Nephron (organoid): ENCODE results near the gene DSCAML1.
A peak's percentile ranks its signal among the peaks of the same experiment; 100 is the strongest.

Source experiments
- H3K27ac Mint-ChIP-seq, 3 experiments: 2 replicates each; pipeline ENCODE4 v1.8.0; 2020; ENCODE audit warnings: mixed read lengths in 3 of 3, mild to moderate bottlenecking in 2 of 3, moderate library complexity in 1 of 3
- H3K27me3 Mint-ChIP-seq: 2 replicates; pipeline ENCODE4 v1.8.0; 2021; ENCODE audit warnings: low read depth, mild to moderate bottlenecking, moderate library complexity, mixed read lengths
- H3K36me3 Mint-ChIP-seq: 2 replicates; pipeline ENCODE4 v1.8.0; 2020; ENCODE audit warnings: low read depth, mixed read lengths
- H3K4me1 Mint-ChIP-seq: 2 replicates; pipeline ENCODE4 v1.8.0; 2020; ENCODE audit warnings: mixed read lengths
- H3K4me3 Mint-ChIP-seq, 3 experiments: 2 replicates each; pipeline ENCODE4 v1.8.0; 2020; ENCODE audit warnings: mild to moderate bottlenecking in 3 of 3, mixed read lengths in 3 of 3, moderate library complexity in 2 of 3
- H3K9me3 Mint-ChIP-seq: 2 replicates; pipeline ENCODE4 v1.8.0; 2020; ENCODE audit warnings: mixed read lengths
- TF ChIP-seq, protein P1 (sequence below), 3 experiments: fragments of 200-600 bp; sonication (generic); IDR thresholded peaks; one replicate each; pipeline ENCODE4 v1.5.0; 2021; ENCODE audit warnings: antibody characterized with exemption in 3 of 3; ENCODE audit not compliant: unreplicated experiment in 3 of 3

DSCAML1 gene

DNA sequence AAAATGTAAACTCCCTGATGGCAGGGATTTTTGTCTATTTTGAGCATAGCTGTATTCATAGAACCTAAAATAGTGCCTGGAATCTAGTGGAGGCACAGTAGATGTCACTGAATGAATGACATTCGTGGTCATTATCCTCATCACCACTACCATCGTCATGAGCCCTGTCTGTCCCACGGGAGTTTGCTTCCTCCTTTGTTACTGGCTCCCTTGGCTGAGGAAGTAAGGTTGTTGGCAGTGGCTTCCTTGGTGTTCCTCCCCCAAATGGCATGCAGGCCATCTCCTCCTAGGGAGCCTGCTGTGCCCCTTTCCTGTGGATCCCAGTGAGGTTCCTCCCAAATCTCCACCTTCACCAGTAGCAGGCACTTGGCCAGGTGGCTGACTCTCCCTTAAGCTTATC, 286.4 kb downstream of the DSCAML1 start:
- H3K27me3 Mint-ChIP-seq, result peaks cover 19% of the 10 kb centered on the region
- no peak overlapping the region for H3K4me3 Mint-ChIP-seq
- TF ChIP-seq, protein P1, sequence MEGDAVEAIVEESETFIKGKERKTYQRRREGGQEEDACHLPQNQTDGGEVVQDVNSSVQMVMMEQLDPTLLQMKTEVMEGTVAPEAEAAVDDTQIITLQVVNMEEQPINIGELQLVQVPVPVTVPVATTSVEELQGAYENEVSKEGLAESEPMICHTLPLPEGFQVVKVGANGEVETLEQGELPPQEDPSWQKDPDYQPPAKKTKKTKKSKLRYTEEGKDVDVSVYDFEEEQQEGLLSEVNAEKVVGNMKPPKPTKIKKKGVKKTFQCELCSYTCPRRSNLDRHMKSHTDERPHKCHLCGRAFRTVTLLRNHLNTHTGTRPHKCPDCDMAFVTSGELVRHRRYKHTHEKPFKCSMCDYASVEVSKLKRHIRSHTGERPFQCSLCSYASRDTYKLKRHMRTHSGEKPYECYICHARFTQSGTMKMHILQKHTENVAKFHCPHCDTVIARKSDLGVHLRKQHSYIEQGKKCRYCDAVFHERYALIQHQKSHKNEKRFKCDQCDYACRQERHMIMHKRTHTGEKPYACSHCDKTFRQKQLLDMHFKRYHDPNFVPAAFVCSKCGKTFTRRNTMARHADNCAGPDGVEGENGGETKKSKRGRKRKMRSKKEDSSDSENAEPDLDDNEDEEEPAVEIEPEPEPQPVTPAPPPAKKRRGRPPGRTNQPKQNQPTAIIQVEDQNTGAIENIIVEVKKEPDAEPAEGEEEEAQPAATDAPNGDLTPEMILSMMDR (IDR thresholded peaks at IDR 0.05; ENCODE audit: unreplicated experiment in 3 of 3), result no peak
- H3K9me3 Mint-ChIP-seq, result no peaks in the 10 kb centered on the region
- H3K27ac Mint-ChIP-seq, result peak overlapping the region in 2 of 3 experiments; percentile 83 to 88
- no peaks in the 10 kb centered on the region for H3K36me3 Mint-ChIP-seq
- H3K4me1 Mint-ChIP-seq, result peaks cover 24% of the 10 kb centered on the region

DNA sequence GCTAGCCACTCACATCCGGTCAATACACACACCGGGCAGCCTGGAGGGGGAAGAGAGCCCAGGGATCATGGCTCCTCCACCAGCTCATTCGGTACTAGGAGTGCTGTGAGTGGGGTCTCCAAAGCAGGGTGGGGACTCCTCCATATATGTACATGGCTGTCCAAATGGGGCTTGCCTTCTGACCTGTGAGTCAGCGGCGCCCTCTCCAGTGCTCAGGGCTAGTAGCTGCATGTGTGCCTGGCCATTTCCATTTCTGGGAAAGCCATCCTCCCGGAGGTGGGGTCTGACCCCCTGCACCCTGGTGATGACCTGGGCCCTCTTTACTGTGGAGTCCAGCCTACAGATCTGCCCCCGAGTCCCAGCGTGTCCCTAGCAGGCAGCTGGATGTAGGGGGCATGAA, 287.5 kb downstream of the DSCAML1 start:
- Mint-ChIP-seq H3K4me1 (peaks cover 24% of the 10 kb centered on the region), H3K36me3 (no peaks in the 10 kb centered on the region), H3K9me3 (no peaks in the 10 kb centered on the region), H3K27ac (no peak overlapping the region), H3K4me3 (no peak overlapping the region), H3K27me3 (peaks cover 19% of the 10 kb centered on the region)
- TF ChIP-seq, protein P1 (IDR thresholded peaks at IDR 0.05; ENCODE audit: unreplicated experiment in 3 of 3), result no peak

DNA sequence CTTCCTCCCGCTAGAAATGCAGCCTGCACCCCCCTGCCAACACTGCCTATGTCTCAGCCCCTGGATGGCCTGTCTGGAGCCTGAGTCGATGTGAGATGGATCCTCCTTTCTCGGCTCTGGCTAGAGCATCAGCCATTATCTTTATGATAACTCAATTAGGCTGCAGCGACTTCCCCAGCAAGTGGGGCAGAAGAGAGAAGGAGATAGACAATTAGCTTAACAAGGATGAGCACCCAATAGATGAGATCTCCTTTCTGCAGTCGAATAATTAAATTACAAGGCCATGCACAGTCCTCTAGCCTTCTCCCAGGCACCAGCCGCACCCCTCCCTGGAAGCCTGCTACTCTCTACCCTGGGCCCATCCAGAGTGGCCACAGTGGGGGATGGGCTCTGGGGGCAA, 290.0 kb downstream of the DSCAML1 start:
- Mint-ChIP-seq H3K27me3 (peaks cover 32% of the 10 kb centered on the region), H3K36me3 (no peaks in the 10 kb centered on the region), H3K27ac (no peak overlapping the region), H3K9me3 (no peaks in the 10 kb centered on the region), H3K4me1 (peaks cover 19% of the 10 kb centered on the region), H3K4me3 (no peak overlapping the region)
- TF ChIP-seq, protein P1 (IDR thresholded peaks at IDR 0.05; ENCODE audit: unreplicated experiment in 3 of 3), result no peak

DNA sequence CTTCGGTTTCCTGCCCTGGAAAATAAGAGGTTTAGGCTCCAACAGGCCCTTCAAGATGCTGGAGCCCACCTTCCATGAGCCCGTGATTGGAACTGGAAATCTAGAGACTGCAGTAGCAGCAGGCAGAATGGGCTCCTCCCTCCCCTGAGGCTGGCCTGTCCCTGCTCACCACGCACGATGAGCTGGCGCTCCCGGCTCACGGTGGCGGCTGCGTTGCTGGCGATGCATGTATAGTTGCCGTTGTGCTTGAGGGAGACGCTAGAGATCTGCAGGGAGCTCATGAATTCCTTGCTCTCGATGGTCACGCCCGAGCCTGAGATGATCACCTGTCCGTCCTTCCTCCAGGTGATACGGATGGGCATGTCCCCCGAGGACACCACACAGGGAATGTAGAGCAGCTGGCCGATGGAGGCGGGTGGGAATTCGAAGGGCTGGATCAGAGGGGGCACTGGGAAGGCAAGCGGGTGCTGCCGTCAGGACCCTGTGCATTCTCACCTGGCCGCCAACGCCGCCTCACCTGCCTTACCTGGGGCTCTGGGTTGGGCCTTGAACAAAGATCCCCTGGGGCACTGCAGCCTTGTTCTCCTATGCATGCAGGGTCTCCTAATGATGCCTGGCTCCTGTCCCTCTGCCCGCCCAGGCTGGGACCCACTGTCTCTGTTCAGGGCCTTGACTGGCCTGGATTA, 291.6 kb downstream of the DSCAML1 start:
- H3K4me1 Mint-ChIP-seq, result peaks cover 6% of the 10 kb centered on the region
- H3K36me3 Mint-ChIP-seq, result no peaks in the 10 kb centered on the region
- no peak overlapping the region for H3K4me3 Mint-ChIP-seq
- peaks cover 37% of the 10 kb centered on the region for H3K27me3 Mint-ChIP-seq
- TF ChIP-seq, protein P1 (IDR thresholded peaks at IDR 0.05; ENCODE audit: unreplicated experiment in 3 of 3), result no peak
- H3K9me3 Mint-ChIP-seq, result no peaks in the 10 kb centered on the region
- H3K27ac Mint-ChIP-seq, result no peak overlapping the region

DNA sequence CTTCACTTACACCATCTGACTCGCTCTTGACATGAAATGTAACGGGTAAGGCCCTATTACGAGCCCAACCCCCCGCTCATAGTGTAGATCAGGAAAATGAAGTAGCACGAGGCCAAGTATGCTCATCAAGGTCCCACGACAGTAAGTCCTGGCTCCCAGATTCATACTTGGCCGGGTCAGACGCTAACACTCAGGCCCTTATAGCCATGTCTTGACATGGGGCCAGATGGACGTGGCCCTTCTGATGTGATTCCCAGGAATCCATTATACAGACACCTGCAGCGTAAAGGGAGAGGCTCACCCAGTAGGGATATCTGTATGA, 294.3 kb downstream of the DSCAML1 start:
- Mint-ChIP-seq H3K27ac (no peak overlapping the region), H3K4me3 (no peak overlapping the region), H3K36me3 (no peaks in the 10 kb centered on the region), H3K27me3 (peaks cover 32% of the 10 kb centered on the region), H3K9me3 (no peaks in the 10 kb centered on the region), H3K4me1 (no peaks in the 10 kb centered on the region)
- TF ChIP-seq, protein P1 (IDR thresholded peaks at IDR 0.05; ENCODE audit: unreplicated experiment in 3 of 3), result no peak
